Measurements from ENCODE around the gene ACSF3. TPM values are rescaled to one million over a fixed set of nuclear protein-coding genes. Genes with fewer than 3 reads are reported as not detected.

The ACSF3 gene
- total RNA-seq, 1 donor from 2014 or later, result 78.0 TPM

- no peak for DNase-seq
- H3K36me3 Mint-ChIP-seq (ENCODE audit: low read depth), result peaks cover 52% of the 10 kb centered on the region
- intact Hi-C loops (cut with micrococcal nuclease), result no loop called here
- H3K27me3 Mint-ChIP-seq, result no peaks in the 10 kb centered on the region
- H3K4me3 Mint-ChIP-seq, result no peak overlapping the region
- no peaks in the 10 kb centered on the region for H3K9me3 Mint-ChIP-seq
- H3K4me1 Mint-ChIP-seq, result no peaks in the 10 kb centered on the region
- ChIA-PET POLR2A (no interaction called here), CTCF (no interaction called here)
- no peak overlapping the region for H3K27ac Mint-ChIP-seq
- no peak for TF ChIP-seq CTCF (IDR thresholded peaks at IDR 0.05)
- ATAC-seq (ENCODE audit: low read depth), result no peak
Measured at GRCh38 chr16:89141884-89142267, 48.2 kb downstream of the ACSF3 start.

- TF ChIP-seq CTCF (IDR thresholded peaks at IDR 0.05), result no peak
- ChIA-PET POLR2A (no interaction called here), CTCF (no interaction called here)
- intact Hi-C loops (cut with micrococcal nuclease), result no loop called here
- Mint-ChIP-seq H3K27me3 (no peaks in the 10 kb centered on the region), H3K27ac (no peak overlapping the region), H3K4me3 (no peak overlapping the region), H3K9me3 (no peaks in the 10 kb centered on the region), H3K36me3 (ENCODE audit: low read depth) (peaks cover 51% of the 10 kb centered on the region), H3K4me1 (no peaks in the 10 kb centered on the region)
- no peak for ATAC-seq (ENCODE audit: low read depth)
- DNase-seq, result no peak
Measured at GRCh38 chr16:89142474-89143195, 49.0 kb downstream of the ACSF3 start.

GRCh38 chr16:89143201-89143741 is 49.6 kb downstream of the ACSF3 start:
- DNase-seq (no peak), ATAC-seq (ENCODE audit: low read depth) (no peak)
- no peaks in the 10 kb centered on the region for H3K27me3 Mint-ChIP-seq
- no peak overlapping the region for H3K27ac Mint-ChIP-seq
- intact Hi-C loops (cut with micrococcal nuclease), result no loop called here
- H3K9me3 Mint-ChIP-seq, result no peaks in the 10 kb centered on the region
- ChIA-PET POLR2A (no interaction called here), CTCF (no interaction called here)
- no peak for TF ChIP-seq CTCF (IDR thresholded peaks at IDR 0.05)
- no peak overlapping the region for H3K4me3 Mint-ChIP-seq
- H3K4me1 Mint-ChIP-seq, result no peaks in the 10 kb centered on the region
- peaks cover 56% of the 10 kb centered on the region for H3K36me3 Mint-ChIP-seq (ENCODE audit: low read depth)

GRCh38 chr16:89143911-89144675 is 50.4 kb downstream of the ACSF3 start:
- no peak overlapping the region for H3K4me3 Mint-ChIP-seq
- intact Hi-C loops (cut with micrococcal nuclease), result no loop called here
- peaks cover 6% of the 10 kb centered on the region for H3K9me3 Mint-ChIP-seq
- H3K27me3 Mint-ChIP-seq, result no peaks in the 10 kb centered on the region
- DNase-seq, result no peak
- no peak overlapping the region for H3K27ac Mint-ChIP-seq
- H3K36me3 Mint-ChIP-seq (ENCODE audit: low read depth), result peaks cover 60% of the 10 kb centered on the region
- TF ChIP-seq CTCF (IDR thresholded peaks at IDR 0.05), result no peak
- no peak for ATAC-seq (ENCODE audit: low read depth)
- H3K4me1 Mint-ChIP-seq, result no peaks in the 10 kb centered on the region
- ChIA-PET POLR2A (interaction anchor here (0.6 kb wide), 1 partner anchor 91 kb away, joined by 8 read pairs; no protein-coding TSS in a partner anchor), CTCF (no interaction called here)

GRCh38 chr16:89144681-89145080 is 51.0 kb downstream of the ACSF3 start:
- H3K27ac Mint-ChIP-seq, result no peak overlapping the region
- intact Hi-C loops (cut with micrococcal nuclease), result no loop called here
- peaks cover 11% of the 10 kb centered on the region for H3K9me3 Mint-ChIP-seq
- H3K4me3 Mint-ChIP-seq, result no peak overlapping the region
- H3K4me1 Mint-ChIP-seq, result no peaks in the 10 kb centered on the region
- ChIA-PET CTCF (no interaction called here), POLR2A (interaction anchor here (0.6 to 0.7 kb wide), 2 partner anchors 29 to 92 kb away, joined by 3 to 8 read pairs; no protein-coding TSS in a partner anchor)
- TF ChIP-seq CTCF (IDR thresholded peaks at IDR 0.05), result no peak
- DNase-seq (no peak), ATAC-seq (ENCODE audit: low read depth) (no peak)
- H3K27me3 Mint-ChIP-seq, result no peaks in the 10 kb centered on the region
- peaks cover 63% of the 10 kb centered on the region for H3K36me3 Mint-ChIP-seq (ENCODE audit: low read depth)

All from activated B cell treated with CpG ODN at 0.5 μM for 24 hours (primary cell).